ENCODE data around the gene LYRM1. TPM values are rescaled to one million over a fixed set of nuclear protein-coding genes. Genes with fewer than 3 reads are reported as not detected.

The LYRM1 gene
- total RNA-seq, 2 donors from 2014 or later, result 13.1 to 16.8 TPM

DNA sequence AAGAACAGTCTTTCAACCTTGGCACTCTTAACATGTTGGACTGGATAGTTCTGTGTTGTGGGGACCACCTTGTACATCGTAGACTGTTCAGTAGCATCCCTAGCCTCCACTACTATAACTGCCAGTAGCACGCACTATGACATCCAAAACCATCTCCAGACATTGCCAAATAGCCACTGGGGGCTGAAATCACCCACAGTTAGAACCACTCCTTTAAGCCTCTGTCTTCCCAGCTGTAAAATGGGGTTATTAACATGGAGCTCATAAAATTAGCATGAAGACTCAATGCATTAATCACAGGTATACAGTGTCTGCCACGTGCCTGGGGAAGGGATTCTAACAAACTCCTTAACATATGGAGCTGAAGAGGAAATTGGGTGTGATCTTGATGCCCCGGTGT is 49.7 kb downstream of the LYRM1 start:
- DNase-seq, result no peak
- H3K27ac ChIP-seq (ENCODE audit: low read depth, low read length), result no peak overlapping the region
- WGBS, 2 experiments (ENCODE audit: insufficient coverage in 1 of 2, insufficient read length in 1 of 2), result 90 to 95% methylated on average over 2 to 4 of the region's 4 CpGs
- Mint-ChIP-seq H3K27ac (no peak overlapping the region), H3K4me3 (no peak overlapping the region), H3K4me1 (peaks cover 7% of the 10 kb centered on the region), H3K36me3 (ENCODE audit: low read depth) (no peaks in the 10 kb centered on the region), H3K9me3 (no peaks in the 10 kb centered on the region), H3K27me3 (ENCODE audit: insufficient read depth) (no peaks in the 10 kb centered on the region)
- no peaks in the 10 kb centered on the region for H3K36me3 ChIP-seq (ENCODE audit: control insufficient read depth, insufficient read depth, low read length)
- H3K9me3 ChIP-seq (ENCODE audit: control insufficient read depth, low read length), result no peaks in the 10 kb centered on the region
- no peak overlapping the region for H3K4me3 ChIP-seq (ENCODE audit: low read length)
- H3K4me1 ChIP-seq (ENCODE audit: control insufficient read depth, insufficient read depth, low read length), result no peaks in the 10 kb centered on the region
- TF ChIP-seq, protein P1, sequence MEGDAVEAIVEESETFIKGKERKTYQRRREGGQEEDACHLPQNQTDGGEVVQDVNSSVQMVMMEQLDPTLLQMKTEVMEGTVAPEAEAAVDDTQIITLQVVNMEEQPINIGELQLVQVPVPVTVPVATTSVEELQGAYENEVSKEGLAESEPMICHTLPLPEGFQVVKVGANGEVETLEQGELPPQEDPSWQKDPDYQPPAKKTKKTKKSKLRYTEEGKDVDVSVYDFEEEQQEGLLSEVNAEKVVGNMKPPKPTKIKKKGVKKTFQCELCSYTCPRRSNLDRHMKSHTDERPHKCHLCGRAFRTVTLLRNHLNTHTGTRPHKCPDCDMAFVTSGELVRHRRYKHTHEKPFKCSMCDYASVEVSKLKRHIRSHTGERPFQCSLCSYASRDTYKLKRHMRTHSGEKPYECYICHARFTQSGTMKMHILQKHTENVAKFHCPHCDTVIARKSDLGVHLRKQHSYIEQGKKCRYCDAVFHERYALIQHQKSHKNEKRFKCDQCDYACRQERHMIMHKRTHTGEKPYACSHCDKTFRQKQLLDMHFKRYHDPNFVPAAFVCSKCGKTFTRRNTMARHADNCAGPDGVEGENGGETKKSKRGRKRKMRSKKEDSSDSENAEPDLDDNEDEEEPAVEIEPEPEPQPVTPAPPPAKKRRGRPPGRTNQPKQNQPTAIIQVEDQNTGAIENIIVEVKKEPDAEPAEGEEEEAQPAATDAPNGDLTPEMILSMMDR (conservative IDR thresholded peaks at IDR 0.05), result no peak
- H3K27me3 ChIP-seq (ENCODE audit: control insufficient read depth, insufficient read depth, low read length, poor library complexity, severe bottlenecking), result no peaks in the 10 kb centered on the region
- no peak overlapping the region for H3K9ac ChIP-seq (ENCODE audit: extremely low read depth, low read length, poor library complexity, severe bottlenecking)

DNA sequence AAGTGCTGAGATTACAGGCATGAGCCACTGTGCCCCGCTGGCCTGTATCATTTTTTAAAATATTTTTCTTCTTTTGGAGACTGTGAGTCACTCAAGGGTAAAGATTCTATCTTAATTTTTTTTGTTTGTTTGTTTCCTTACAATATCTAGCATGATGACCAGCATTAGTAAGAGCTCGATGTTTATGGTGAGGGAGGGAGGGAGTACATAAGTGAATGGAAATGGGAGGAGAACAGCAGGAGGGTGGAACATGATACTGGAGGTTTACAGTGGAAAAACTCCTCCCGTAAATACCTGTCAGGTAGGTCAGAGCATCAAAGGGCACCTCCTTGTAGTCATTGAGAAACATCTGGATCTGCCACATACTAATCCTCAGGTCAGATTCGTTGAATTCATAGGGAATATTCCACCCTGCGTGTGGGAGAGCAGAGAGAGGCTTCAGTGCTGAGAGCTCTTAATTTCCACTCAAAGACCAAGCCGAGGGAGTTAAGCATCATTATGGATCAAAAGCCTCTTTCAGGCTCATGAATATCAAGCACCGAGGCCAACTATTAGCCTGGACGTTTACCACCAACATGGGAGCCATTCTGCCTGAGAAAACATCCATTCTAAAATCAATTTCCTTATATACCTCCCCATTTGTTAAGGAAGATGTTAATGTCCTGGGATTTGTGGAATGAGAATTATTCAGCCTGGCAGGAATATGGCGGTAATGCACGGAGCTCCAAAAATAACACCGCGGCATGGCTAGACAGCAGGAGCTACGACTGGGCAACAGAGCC is 51.8 kb downstream of the LYRM1 start:
- no peak overlapping the region for H3K27ac Mint-ChIP-seq
- TF ChIP-seq, protein P1 (conservative IDR thresholded peaks at IDR 0.05), result no peak
- H3K4me1 Mint-ChIP-seq, result no peaks in the 10 kb centered on the region
- H3K9me3 Mint-ChIP-seq, result no peaks in the 10 kb centered on the region
- H3K36me3 Mint-ChIP-seq (ENCODE audit: low read depth), result no peaks in the 10 kb centered on the region
- Histone ChIP-seq H3K4me1 (ENCODE audit: control insufficient read depth, insufficient read depth, low read length) (no peaks in the 10 kb centered on the region), H3K4me3 (ENCODE audit: low read length) (no peak overlapping the region), H3K9ac (ENCODE audit: extremely low read depth, low read length, poor library complexity, severe bottlenecking) (no peak overlapping the region), H3K27ac (ENCODE audit: low read depth, low read length) (no peak overlapping the region), H3K9me3 (ENCODE audit: control insufficient read depth, low read length) (no peaks in the 10 kb centered on the region), H3K27me3 (ENCODE audit: control insufficient read depth, insufficient read depth, low read length, poor library complexity, severe bottlenecking) (no peaks in the 10 kb centered on the region), H3K36me3 (ENCODE audit: control insufficient read depth, insufficient read depth, low read length) (no peaks in the 10 kb centered on the region)
- H3K4me3 Mint-ChIP-seq, result no peak overlapping the region
- DNase-seq, result no peak
- no peaks in the 10 kb centered on the region for H3K27me3 Mint-ChIP-seq (ENCODE audit: insufficient read depth)
- 91 to 93% methylated on average over 12 to 13 of the region's 13 CpGs for WGBS, 2 experiments (ENCODE audit: insufficient coverage in 1 of 2, insufficient read length in 1 of 2)

DNA sequence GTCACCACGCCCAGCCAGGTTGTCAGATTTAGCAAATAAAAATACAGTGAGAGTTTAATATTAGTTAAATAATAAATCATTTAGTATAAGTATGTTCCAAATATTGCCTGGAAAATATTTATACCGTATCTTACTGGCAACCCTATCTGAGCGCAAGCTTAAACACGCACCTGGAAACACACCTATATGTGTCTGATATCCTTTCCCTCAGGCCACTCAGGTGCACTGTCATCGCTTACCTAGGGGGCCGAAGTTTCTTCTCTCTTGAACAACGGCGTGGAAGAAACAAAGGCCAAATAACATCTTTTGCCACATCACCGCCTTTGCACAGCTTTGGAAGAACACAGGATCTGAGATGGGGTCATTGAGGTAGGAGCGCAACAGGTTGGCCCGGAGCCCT is 54.0 kb downstream of the LYRM1 start:
- no peak for DNase-seq
- H3K4me1 Mint-ChIP-seq, result no peaks in the 10 kb centered on the region
- Histone ChIP-seq H3K27me3 (ENCODE audit: control insufficient read depth, insufficient read depth, low read length, poor library complexity, severe bottlenecking) (no peaks in the 10 kb centered on the region), H3K9me3 (ENCODE audit: control insufficient read depth, low read length) (no peaks in the 10 kb centered on the region), H3K9ac (ENCODE audit: extremely low read depth, low read length, poor library complexity, severe bottlenecking) (no peak overlapping the region), H3K36me3 (ENCODE audit: control insufficient read depth, insufficient read depth, low read length) (no peaks in the 10 kb centered on the region), H3K4me1 (ENCODE audit: control insufficient read depth, insufficient read depth, low read length) (no peaks in the 10 kb centered on the region), H3K27ac (ENCODE audit: low read depth, low read length) (no peak overlapping the region), H3K4me3 (ENCODE audit: low read length) (no peak overlapping the region)
- WGBS, 2 experiments (ENCODE audit: insufficient coverage in 1 of 2, insufficient read length in 1 of 2), result 95 to 96% methylated on average over 7 to 11 of the region's 11 CpGs
- no peak overlapping the region for H3K4me3 Mint-ChIP-seq
- H3K27me3 Mint-ChIP-seq (ENCODE audit: insufficient read depth), result no peaks in the 10 kb centered on the region
- no peak overlapping the region for H3K27ac Mint-ChIP-seq
- H3K36me3 Mint-ChIP-seq (ENCODE audit: low read depth), result no peaks in the 10 kb centered on the region
- TF ChIP-seq, protein P1 (conservative IDR thresholded peaks at IDR 0.05), result no peak
- H3K9me3 Mint-ChIP-seq, result no peaks in the 10 kb centered on the region

All from endodermal cell (in vitro differentiated cells).